Measurements from ENCODE around the gene FBRSL1.

The FBRSL1 gene

DNA sequence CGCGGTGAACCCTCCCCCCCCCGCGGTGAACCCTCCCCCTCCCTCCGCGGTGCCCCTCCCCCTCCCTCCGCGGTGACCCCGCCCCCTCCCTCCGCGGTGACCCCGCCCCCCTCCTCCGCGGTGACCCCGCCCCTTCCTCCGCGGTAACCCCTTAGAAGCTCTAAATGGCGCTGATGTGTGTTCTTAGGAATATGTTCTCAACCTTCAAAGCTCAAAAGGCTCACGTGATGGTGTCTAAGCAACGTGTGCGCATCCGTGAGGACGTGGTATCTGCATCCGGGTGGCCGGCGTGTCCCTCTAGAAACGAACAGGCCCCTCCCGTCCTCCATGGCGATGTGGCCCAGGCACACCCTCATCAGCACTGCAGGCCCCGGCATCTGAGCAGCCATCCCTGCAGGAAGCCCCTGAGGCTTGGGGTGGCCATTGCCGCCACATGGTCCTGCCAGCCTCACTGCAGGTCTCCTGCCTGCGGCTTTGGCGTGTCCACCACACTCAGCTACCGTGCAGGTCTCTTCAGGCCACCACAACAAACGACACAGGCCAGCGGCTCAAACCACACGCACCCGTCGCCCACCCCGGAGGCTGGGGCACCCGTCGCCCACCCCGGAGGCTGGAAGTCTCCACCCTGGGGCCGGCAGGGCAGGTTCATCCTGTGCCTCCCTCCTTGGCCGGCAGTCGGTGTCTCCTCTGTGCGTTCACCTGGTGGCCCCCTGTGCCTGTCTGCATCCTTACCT lies 14.5 kb upstream of the FBRSL1 start:
- no peak for TF ChIP-seq CTCF (conservative IDR thresholded peaks at IDR 0.05)
- H3K27ac ChIP-seq = no peak overlapping the region

DNA sequence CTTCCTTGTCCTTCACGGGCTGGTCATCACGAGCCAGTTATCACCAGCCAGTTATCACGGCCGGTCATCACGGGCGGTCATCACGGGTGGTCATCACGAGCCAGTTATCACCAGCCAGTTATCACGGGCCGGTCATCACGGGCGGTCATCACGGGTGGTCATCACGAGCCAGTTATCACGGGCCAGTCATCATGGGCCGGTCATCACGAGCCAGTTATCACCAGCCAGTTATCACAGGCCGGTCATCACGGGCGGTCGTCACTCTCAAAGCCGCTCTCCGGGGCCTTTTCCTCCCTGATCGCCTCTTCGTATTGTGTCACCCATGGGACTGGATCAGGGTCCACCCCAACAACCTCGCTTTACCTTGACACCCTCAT lies 13.9 kb upstream of the FBRSL1 start:
- no peak overlapping the region for H3K27ac ChIP-seq
- no peak for TF ChIP-seq CTCF (conservative IDR thresholded peaks at IDR 0.05)

GRCh38 chr12:132476421-132476820 lies 13.5 kb upstream of the FBRSL1 start:
- no peak overlapping the region for H3K27ac ChIP-seq
- no peak for TF ChIP-seq CTCF (conservative IDR thresholded peaks at IDR 0.05)

DNA sequence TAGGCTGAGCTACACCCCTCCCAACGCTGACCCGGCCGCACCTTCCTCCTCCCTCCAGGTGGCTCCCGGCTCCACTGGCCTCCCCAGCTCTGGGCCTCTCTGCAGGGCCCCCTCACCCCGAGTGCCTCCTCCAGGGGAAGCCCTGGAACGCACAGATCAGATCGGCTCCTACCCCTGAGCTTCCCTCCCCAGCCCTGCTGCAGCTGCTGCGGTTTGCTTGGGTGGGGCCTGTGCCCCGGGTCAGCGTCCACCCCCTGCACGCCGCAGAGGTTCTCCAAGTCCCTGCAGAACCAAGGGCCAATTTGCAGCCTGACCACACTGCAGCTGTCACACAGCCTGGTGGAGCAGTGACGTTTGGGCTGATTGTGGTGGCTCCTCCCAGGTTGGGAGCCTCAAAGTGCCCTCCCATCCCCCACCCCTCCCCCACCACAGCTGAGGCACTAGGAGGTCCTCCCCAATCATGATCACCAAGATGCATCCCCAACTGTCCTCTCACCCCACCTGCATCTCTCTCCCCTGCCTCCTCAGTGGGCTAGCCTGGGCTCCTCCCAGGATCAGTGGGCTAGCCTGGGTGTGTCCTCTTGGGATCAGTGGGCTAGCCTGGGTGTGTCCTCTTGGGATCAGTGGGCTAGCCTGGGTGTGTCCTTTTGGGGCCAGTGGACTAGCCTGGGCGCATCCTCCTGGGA lies 12.8 kb upstream of the FBRSL1 start:
- TF ChIP-seq CTCF (conservative IDR thresholded peaks at IDR 0.05) = no peak
- H3K27ac ChIP-seq = no peak overlapping the region

DNA sequence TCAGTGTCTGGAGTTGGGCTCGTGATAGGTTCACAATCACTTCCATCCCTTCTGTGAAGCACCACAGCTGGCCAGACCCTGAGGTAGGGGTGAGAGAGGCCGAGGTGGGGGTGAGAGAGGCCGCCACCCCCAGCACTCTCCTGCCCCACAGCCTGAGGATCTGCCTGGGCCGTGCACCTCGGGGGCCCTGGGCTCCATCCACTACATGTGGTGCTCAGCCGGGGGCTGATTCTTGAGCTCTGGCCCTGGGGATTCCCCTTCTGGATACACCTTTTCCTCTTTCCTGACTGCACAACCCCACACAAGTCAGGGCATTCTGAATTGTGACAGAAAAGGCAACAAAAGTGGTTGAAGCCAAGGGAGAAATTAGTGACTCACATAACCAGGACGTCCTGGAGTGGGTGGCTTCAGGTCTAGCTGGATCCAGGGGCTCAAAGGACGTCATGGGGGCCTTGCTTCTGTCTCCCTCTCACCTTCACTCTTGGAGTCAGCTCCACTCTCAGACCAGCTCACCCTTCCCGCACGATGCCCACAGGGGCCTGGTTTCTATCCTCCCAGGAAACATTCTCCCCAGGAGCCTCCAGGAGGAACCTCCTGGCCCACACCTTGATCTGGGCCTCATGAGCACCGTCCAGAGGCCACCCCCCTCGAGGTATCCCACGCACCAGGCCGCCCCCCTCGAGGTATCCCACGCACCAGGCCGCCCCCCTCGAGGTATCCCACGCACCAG lies 12.1 kb upstream of the FBRSL1 start:
- no peak for TF ChIP-seq CTCF (conservative IDR thresholded peaks at IDR 0.05)
- H3K27ac ChIP-seq = no peak overlapping the region

- no peak overlapping the region for H3K27ac ChIP-seq
- no peak for TF ChIP-seq CTCF (conservative IDR thresholded peaks at IDR 0.05)
Measured at GRCh38 chr12:132478433-132478803, 11.5 kb upstream of the FBRSL1 start.

DNA sequence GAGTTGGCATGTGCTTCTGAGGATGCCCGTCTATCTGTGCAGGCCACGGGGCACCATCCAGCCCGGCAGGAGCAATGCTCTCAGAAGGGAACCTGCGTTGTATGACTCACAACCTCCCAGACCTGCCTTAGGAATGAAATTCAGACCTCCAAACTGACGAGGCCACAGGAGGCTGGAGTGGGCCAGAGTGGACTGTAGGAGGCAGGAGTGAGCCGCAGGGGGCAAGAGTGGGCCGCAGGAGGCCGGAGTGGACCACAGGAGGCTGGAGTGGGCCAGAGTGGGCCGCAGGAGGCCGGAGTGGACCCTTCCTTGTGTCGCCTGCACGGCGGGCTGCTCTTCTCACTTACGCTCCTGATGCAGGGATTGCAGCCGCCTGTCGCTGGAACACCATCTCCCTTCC lies 11.1 kb upstream of the FBRSL1 start:
- H3K27ac ChIP-seq = no peak overlapping the region
- TF ChIP-seq CTCF (conservative IDR thresholded peaks at IDR 0.05) = no peak
